B cell (primary cell): Measurements from ENCODE around the gene BDP1. TPM values are rescaled to one million over a fixed set of nuclear protein-coding genes. Genes with fewer than 3 reads are reported as not detected.

Source experiments
- ATAC-seq: fragments of 200-7000 bp; cut with Tn5 transposase; one replicate; pipeline ENCODE4 v1.10.0; 2021; ENCODE audit warnings: low read depth, mild to moderate bottlenecking, moderate number of reproducible peaks, moderate library complexity
- CTCF ChIA-PET: fragments of 350-600 bp; sonication (Branson Sonifier 250); formaldehyde crosslinking; loops from one replicate; lab custom pipeline; 2021; ENCODE audit warnings: antibody characterized with exemption, inconsistent platforms; lab: Charles Lee
- POLR2A ChIA-PET: fragments of 350-600 bp; sonication (Branson Sonifier 250); formaldehyde crosslinking; loops from one replicate; lab custom pipeline; 2021; ENCODE audit warnings: antibody characterized with exemption; lab: Charles Lee
- DNase-seq: peaks from one replicate; pipeline ENCODE4 v3.0.0; 2013
- H2AFZ ChIP-seq: 2 replicates; pipeline ENCODE4 v1.6.1; 2012; ENCODE audit warnings: mild to moderate bottlenecking, low read depth, low read length; ENCODE audit not compliant: insufficient read depth, poor library complexity, severe bottlenecking
- H3K27ac ChIP-seq, 2 donors: 1 replicate in 1 of 2; 2 replicates in 1 of 2; pipeline ENCODE4 v1.5.1; 2012 to 2013; ENCODE audit warnings: low read length in 2 of 2, mild to moderate bottlenecking in 2 of 2, moderate library complexity in 1 of 2
- H3K27me3 ChIP-seq, 4 experiments: fragments of 200-600 bp in 1 of 4; sonication (generic) in 1 of 4; replicated peaks in 1 of 4; 1 replicate in 2 of 4; 2 replicates in 2 of 4; pipeline versions ENCODE4 v1.6.1 to v1.7.0; 2013 to 2016; ENCODE audit warnings: low read length in 3 of 4, mild to moderate bottlenecking in 2 of 4, mixed read lengths in 1 of 4, moderate library complexity in 1 of 4; ENCODE audit not compliant: insufficient read depth in 4 of 4, control insufficient read depth in 3 of 4; ENCODE audit errors: control extremely low read depth in 1 of 4
- H3K36me3 ChIP-seq, 2 experiments: replicated peaks in 1 of 2; 1 replicate in 1 of 2; 2 replicates in 1 of 2; pipeline versions ENCODE4 v1.6.1 to v1.7.1; 2013; ENCODE audit warnings: low read length in 1 of 2; ENCODE audit not compliant: insufficient read depth in 2 of 2, control insufficient read depth in 1 of 2; ENCODE audit errors: control extremely low read depth in 1 of 2, extremely low read depth in 1 of 2
- H3K4me1 ChIP-seq, 2 donors: fragments of 200-600 bp in 1 of 2; sonication (generic) in 1 of 2; 1 replicate in 1 of 2; 2 replicates in 1 of 2; pipeline versions ENCODE4 v1.5.1 to v1.6.1; 2013 to 2017; ENCODE audit warnings: low read length in 2 of 2; ENCODE audit not compliant: control insufficient read depth in 2 of 2, insufficient read depth in 2 of 2
- H3K4me2 ChIP-seq: replicated peaks from 2 replicates; pipeline ENCODE3; 2012; ENCODE audit warnings: mild to moderate bottlenecking, low read depth, low read length; ENCODE audit not compliant: poor library complexity, severe bottlenecking
- H3K4me3 ChIP-seq, 5 experiments: fragments of 200-600 bp in 1 of 5; sonication (generic) in 1 of 5; 1 replicate in 3 of 5; 2 replicates in 2 of 5; pipeline versions ENCODE4 v1.5.1 to v1.7.0; 2011 to 2016; ENCODE audit warnings: low read length in 4 of 5, mild to moderate bottlenecking in 4 of 5, low read depth in 2 of 5, control low read depth in 1 of 5, moderate library complexity in 1 of 5; ENCODE audit not compliant: insufficient read depth in 1 of 5; ENCODE audit errors: control extremely low read depth in 1 of 5, extremely low read depth in 1 of 5
- H3K79me2 ChIP-seq: fragments of 200-600 bp; sonication (generic); one replicate; pipeline ENCODE4 v1.6.0; 2016; ENCODE audit warnings: low read length; ENCODE audit not compliant: control insufficient read depth, insufficient read depth
- H3K9ac ChIP-seq: fragments of 200-600 bp; sonication (generic); 2 replicates; pipeline ENCODE4 v1.6.1; 2017; ENCODE audit warnings: mild to moderate bottlenecking, low read length, moderate library complexity
- H3K9me3 ChIP-seq, 3 donors: one replicate each; pipeline versions ENCODE4 v1.6.1 to v1.7.1; 2013; ENCODE audit warnings: low read length in 2 of 3; ENCODE audit not compliant: control insufficient read depth in 2 of 3, insufficient read depth in 1 of 3; ENCODE audit errors: control extremely low read depth in 1 of 3
- H4K20me1 ChIP-seq: 2 replicates; pipeline ENCODE4 v1.6.0; 2012; ENCODE audit warnings: mild to moderate bottlenecking, low read length; ENCODE audit not compliant: insufficient read depth, control insufficient read depth, poor library complexity, severe bottlenecking
- H3K27ac Mint-ChIP-seq: one replicate; pipeline ENCODE4 v1.8.0; 2021; ENCODE audit warnings: mixed read lengths
- H3K27me3 Mint-ChIP-seq: one replicate; pipeline ENCODE4 v1.8.0; 2021; ENCODE audit warnings: mixed read lengths
- H3K4me1 Mint-ChIP-seq: one replicate; pipeline ENCODE4 v1.8.0; 2021; ENCODE audit warnings: mixed read lengths
- H3K4me3 Mint-ChIP-seq: one replicate; pipeline ENCODE4 v1.8.0; 2021; ENCODE audit warnings: mixed read lengths
- H3K9me3 Mint-ChIP-seq: one replicate; pipeline ENCODE4 v1.8.0; 2022; ENCODE audit warnings: mixed read lengths; ENCODE audit not compliant: insufficient read depth
- EZH2 ChIP-seq: IDR thresholded peaks from 2 replicates; pipeline ENCODE4 v1.6.1; 2012; ENCODE audit warnings: borderline replicate concordance, low read depth, mild to moderate bottlenecking, moderate library complexity, low read length; ENCODE audit not compliant: insufficient read depth, poor library complexity, severe bottlenecking
- whole genome bisulfite sequencing: methylation state at CpG from one replicate; pipeline ENCODE4 v1.1.5; 2013; ENCODE audit warnings: missing lambda C conversion rate; ENCODE audit not compliant: insufficient coverage; 5-methylcytosine and 5-hydroxymethylcytosine counted together
- intact Hi-C: fragments of 100-400 bp; cut with micrococcal nuclease; formaldehyde crosslinking; loops from one replicate; pipeline ENCODE4 v1.10.0; 2022
- polyA plus RNA-seq: library from polyadenylated mRNA; depleted of rRNA; stranded (reverse); fragments of >200 nt; gene quantifications from 2 replicates; pipeline ENCODE4 v1.2.3, GENCODE V29; 2012
- total RNA-seq, 2 donors: library from RNA; stranded (reverse); fragments of 120-200 nt in 1 of 2; gene quantifications; 1 replicate in 1 of 2; 2 replicates in 1 of 2; pipeline versions ENCODE4 v1.2.3 to v1.2.4, GENCODE V29; 2013 to 2022
- TF ChIP-seq, protein P1 (sequence below): fragments of 200-600 bp; IDR thresholded peaks from one replicate; pipeline ENCODE4 v1.8.0; 2022; ENCODE audit warnings: antibody characterized with exemption, mild to moderate bottlenecking

The BDP1 gene
- total and polyA plus RNA-seq, 2 donors (not counting 1 experiment from before 2014, with no cell fraction given) = 7.9 to 59.4 TPM

- intact Hi-C loops = no loop called here
- CTCF ChIA-PET = no interaction called here
- WGBS = no CpG with 5 or more reads among the region's 4 CpGs
Observed at GRCh38 chr5:71596169-71596568, 140.7 kb downstream of the BDP1 start.

DNA sequence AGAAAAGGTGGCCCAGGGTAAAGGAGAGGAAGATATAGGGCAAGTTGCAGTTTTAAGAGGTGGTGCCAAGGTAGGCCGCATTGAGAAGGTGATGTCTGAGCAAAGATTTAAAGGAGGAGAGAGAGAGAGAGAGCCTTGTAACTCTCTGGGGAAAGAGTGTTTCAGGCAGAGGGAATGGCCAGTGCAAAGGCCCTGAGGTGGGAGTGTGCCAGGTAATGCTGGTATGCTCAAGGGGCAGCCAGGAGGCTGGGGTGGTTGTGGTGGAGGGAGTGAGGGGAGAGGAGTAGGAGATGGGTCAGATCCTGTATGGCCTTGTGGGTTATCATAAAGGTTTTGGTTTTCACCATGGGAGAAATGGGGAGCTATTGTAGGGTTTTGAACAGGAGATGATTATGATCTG lies 141.6 kb downstream of the BDP1 start:
- peaks cover 8 to 52% of the 10 kb centered on the region in 2 experiments for H3K36me3 ChIP-seq
- H3K4me1 ChIP-seq = no peaks in the 10 kb centered on the region
- DNase-seq (no peak), ATAC-seq (no peak)
- H3K27me3 ChIP-seq = no peaks in the 10 kb centered on the region
- POLR2A ChIA-PET = no interaction called here
- Mint-ChIP-seq H3K4me3 (no peak overlapping the region), H3K9me3 (no peaks in the 10 kb centered on the region), H3K4me1 (peaks cover 1% of the 10 kb centered on the region), H3K27me3 (no peaks in the 10 kb centered on the region), H3K27ac (no peak overlapping the region)
- CTCF ChIA-PET = no interaction called here
- H4K20me1 ChIP-seq = peaks cover 6% of the 10 kb centered on the region
- no peak overlapping the region for H2AFZ ChIP-seq
- TF ChIP-seq EZH2 = no peak
- TF ChIP-seq, protein P1, sequence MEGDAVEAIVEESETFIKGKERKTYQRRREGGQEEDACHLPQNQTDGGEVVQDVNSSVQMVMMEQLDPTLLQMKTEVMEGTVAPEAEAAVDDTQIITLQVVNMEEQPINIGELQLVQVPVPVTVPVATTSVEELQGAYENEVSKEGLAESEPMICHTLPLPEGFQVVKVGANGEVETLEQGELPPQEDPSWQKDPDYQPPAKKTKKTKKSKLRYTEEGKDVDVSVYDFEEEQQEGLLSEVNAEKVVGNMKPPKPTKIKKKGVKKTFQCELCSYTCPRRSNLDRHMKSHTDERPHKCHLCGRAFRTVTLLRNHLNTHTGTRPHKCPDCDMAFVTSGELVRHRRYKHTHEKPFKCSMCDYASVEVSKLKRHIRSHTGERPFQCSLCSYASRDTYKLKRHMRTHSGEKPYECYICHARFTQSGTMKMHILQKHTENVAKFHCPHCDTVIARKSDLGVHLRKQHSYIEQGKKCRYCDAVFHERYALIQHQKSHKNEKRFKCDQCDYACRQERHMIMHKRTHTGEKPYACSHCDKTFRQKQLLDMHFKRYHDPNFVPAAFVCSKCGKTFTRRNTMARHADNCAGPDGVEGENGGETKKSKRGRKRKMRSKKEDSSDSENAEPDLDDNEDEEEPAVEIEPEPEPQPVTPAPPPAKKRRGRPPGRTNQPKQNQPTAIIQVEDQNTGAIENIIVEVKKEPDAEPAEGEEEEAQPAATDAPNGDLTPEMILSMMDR = no peak
- intact Hi-C loops = no loop called here
- H3K4me3 ChIP-seq = no peak overlapping the region
- no peaks in the 10 kb centered on the region for H3K9me3 ChIP-seq
- no peak overlapping the region for H3K27ac ChIP-seq
- no peak overlapping the region for H3K9ac ChIP-seq
- WGBS = 100% methylated on average over 1 of the region's 1 CpG
- H3K4me2 ChIP-seq = no peak overlapping the region
- peaks cover 50% of the 10 kb centered on the region for H3K79me2 ChIP-seq

More at GRCh38 chr5:71596169-71596568, 140.7 kb downstream of the BDP1 start:
- ATAC-seq (no peak), DNase-seq (no peak)
- H3K9me3 Mint-ChIP-seq = no peaks in the 10 kb centered on the region
- H3K4me2 ChIP-seq = no peak overlapping the region
- H3K79me2 ChIP-seq = peaks cover 52% of the 10 kb centered on the region
- TF ChIP-seq, protein P1 = no peak
- TF ChIP-seq EZH2 = no peak
- no peak overlapping the region for H3K9ac ChIP-seq
- peaks cover 1% of the 10 kb centered on the region for H3K4me1 Mint-ChIP-seq
- no peak overlapping the region for H3K27ac Mint-ChIP-seq
- H3K9me3 ChIP-seq = no peaks in the 10 kb centered on the region
- H3K27me3 ChIP-seq = no peaks in the 10 kb centered on the region
- no peak overlapping the region for H3K27ac ChIP-seq
- H2AFZ ChIP-seq = no peak overlapping the region
- H3K36me3 ChIP-seq = peaks cover 6 to 47% of the 10 kb centered on the region in 2 experiments
- peaks cover 6% of the 10 kb centered on the region for H4K20me1 ChIP-seq
- no peak overlapping the region for H3K4me3 Mint-ChIP-seq
- H3K27me3 Mint-ChIP-seq = no peaks in the 10 kb centered on the region
- no peaks in the 10 kb centered on the region for H3K4me1 ChIP-seq
- no peak overlapping the region for H3K4me3 ChIP-seq
- POLR2A ChIA-PET = no interaction called here
